Activated T-cell treated with anti-CD3 and anti-CD28 coated beads for 24 hours (primary cell): Measurements from ENCODE around the gene RIPK3.
"Not testable (repeated sequence)": the region's sequence is repeated elsewhere in the genome, so short reads cannot be mapped to it uniquely, and the experiment has no call there.

ENCODE experiments used
- DNase-seq: peaks from one replicate; pipeline ENCODE4 v3.0.0-alpha.2; 2020; ENCODE audit warnings: low read depth

RIPK3 gene

DNA sequence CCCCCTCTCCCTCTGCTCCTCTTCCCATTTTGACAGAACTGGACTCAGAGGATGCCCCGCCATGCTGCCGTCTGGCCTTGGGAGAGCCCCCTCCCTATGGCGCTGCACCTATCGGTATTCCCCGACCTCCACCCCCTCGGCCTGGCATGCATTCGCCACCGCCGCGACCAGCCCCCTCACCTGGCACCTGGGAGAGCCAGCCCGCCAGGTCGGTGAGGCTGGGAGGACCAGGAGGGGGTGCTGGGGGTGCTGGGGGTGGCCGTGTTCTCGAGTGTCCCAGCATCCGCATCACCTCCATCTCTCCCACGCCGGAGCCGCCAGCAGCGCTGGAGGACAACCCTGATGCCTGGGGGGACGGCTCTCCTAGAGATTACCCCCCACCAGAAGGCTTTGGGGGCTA is 29.7 kb upstream of the RIPK3 start:
- DNase-seq, result no peak

DNA sequence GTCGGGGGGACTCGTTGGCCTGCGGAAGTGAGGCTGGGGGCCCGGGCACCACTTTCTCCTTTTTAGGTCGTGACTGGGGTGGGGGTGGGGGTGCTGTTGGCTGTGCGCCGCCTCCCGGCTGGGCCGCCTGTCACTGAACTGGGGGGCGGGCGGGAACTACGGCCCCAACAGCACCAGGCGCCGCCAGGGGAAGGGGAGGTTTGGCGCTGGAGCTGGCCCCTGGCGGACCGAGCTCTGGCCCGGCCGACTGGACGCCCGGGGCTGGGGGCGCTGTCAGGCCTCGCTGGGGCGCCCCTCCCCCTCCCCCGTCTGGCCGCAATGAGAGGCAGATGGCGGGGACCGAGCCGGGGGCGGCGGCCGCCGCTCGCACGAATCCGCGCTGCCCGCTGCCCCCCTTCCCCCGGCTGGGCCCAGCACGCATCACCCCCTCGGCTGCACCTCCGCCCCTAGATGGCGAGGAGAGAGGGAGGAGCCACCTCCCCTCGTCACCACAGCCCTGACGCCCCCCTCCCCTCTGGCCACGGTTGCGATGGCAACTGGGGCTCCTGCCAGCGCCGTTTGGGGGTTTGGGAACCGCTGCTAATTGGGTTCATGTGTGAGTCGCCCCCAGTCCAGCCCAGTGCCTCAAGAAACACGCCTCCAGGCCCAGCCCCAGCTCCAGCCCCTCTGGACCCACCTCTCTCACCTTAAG is 28.9 kb upstream of the RIPK3 start:
- no peak for DNase-seq

GRCh38 chr14:24368212-24368561 is 28.4 kb upstream of the RIPK3 start:
- no peak for DNase-seq

DNA sequence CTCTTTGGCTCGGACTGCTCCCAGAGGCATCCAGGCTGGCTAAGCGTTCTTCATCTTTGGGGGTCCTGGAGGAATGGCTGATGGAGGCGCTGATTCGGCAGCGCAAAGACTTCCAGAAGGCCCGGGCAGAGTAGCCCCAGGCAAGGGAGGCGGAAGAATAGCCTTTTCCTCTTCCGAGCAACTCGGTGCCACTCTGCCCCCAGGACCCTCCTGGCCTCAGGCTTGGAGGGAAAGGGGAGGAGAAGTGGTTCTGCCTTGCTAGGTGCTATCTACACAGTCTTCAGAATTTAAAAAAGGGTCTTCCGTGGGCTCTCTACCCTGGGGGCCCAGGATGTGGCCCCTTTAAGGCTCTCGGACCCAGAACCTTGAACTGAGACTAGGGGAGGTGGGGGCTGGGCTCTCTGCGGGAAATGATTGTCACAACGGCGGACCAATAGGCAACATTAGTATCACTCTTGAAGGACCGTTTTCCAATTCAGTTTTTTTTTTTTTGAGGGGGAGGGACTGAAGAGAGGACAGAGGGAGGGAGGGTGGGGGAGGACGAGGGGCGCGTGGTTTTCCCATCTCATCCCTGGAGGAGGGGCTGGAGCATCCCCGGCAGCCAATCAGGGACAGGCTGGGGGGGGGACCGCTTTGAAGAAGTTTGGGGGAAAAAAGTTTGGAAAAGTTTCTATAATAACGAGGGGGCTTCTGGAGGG is 27.9 kb upstream of the RIPK3 start, which contains the start of gene NFATC4:
TSS of gene NFATC4 (plus strand) at position 671 of the 698 bp plus-strand sequence. CDS start 157 bp downstream, outside the sequence.
- no peak for DNase-seq

DNA sequence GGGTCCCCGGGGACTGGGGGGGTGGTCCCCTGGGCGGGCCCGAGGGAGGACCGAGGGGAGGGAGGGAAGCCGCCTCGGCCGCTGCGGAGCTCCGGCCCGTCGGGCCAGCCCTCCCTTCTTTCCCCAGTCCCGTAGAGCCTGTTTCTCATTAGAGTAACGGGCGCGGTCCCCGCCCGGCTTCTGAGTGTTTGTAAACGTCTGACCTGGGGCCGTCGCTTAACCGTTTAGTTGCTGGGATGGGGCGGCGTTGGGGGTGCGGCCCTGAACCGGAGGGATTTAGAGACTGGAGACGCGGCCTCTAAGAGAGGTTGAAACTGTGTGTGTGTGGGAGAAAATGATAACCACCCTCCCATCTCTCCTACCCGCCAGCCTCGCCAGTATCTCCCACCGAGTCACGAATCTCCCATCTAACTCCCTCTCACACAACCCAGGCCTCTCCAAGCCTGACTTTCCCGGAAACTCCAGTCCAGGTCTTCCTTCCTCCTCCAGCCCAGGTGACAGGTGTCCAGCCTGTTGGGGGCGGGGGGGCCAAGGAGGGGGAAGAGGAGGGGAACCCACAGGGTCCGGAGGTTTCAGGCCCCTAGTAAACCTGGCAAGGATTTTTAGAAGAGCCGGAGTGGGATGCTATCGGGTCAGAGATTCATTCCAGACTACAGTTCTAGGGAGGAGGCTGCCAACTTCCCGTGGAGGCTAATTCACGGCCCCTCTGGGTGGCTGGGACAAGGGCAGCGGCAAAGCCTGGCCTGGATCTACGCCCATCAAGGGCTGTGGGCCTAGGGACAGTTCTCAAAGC is 27.1 kb upstream of the RIPK3 start:
- DNase-seq, result no peak

- no peak for DNase-seq
Measured at GRCh38 chr14:24366413-24366720, 26.6 kb upstream of the RIPK3 start.

GRCh38 chr14:24365600-24366412 is 26.0 kb upstream of the RIPK3 start:
- peak; percentile 44 for DNase-seq

GRCh38 chr14:24364841-24365240 is 25.1 kb upstream of the RIPK3 start:
- no peak for DNase-seq

DNA sequence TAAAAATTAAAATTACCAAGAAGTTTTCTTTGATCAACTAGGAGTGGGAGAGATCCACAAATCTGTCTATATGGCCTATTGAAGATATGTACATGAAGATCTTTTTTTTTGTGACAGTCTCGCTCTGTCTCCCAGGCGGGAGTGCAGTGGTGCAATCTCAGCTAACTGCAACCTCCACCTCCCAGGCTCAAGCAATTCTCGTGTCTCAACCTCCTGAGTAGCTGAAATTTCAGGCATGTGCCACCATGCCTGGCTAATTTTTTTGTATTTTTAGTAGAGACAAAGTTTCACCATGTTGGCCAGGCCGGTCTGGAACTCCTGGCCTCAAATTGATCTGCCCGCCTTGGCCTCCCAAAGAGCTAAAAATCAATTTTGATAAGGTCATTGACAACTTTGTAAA is 23.6 kb upstream of the RIPK3 start:
- DNase-seq, result no peak

- no peak for DNase-seq
Measured at GRCh38 chr14:24362241-24362960, 22.6 kb upstream of the RIPK3 start.

DNA sequence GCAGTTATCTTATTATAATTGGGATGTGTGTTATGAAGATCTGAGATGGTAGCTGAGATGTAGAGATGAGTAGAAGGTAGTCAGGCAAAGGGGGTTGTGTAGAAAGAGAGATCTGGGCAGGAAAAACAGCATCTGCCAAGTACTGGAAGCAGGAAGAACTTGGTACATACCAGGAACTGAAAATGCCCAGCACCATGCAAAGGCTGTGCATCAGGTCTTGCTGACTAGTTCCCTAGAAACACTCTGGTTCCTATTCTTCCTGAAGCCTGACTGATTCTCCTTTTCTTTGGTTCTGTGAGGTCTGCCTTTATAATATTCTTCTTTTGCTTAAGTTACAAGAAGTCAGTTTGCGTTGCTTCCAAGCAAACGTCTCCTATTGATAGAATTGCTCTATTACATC is 21.5 kb upstream of the RIPK3 start:
- no peak for DNase-seq

DNA sequence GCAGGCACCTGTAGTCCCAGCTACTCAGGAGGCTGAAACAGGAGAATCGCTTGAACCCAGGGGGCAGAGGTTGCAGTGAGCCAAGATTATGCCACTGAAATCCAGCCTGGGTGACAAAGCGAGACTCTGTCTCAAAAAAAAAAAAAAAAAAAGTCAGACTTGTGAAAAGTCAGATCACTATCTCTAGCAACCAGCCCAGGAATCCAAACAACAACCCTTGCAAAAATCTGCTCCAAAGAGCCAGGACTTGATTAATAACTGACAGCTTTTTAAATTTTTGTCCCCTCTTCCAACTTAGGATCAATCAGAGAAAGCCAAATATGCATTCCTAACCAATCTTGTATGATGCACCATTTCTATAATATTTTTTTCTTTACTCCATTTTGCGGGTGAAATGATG is 20.5 kb upstream of the RIPK3 start:
- DNase-seq, result no peak

DNA sequence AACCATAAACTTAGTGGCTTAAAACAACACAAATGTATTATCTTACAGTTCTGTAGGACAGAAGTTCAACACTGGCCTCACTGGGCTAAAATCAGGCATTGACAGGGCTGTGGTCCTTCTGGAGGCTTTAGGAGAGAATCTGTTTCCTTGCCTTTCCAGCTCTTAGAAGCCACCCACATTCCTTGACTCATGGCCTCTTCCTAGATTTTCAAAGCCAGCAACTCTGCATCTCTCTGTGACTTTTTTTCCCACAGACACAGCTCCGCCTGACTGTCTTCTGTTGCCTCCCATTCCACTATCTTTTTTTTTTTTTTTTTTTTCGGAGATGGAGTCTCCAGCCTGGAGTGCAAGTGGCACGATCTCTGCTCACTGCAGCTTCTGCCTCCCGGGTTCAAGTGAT is 16.4 kb upstream of the RIPK3 start:
- no peak for DNase-seq

GRCh38 chr14:24355009-24355408 is 15.2 kb upstream of the RIPK3 start:
- DNase-seq, result no peak

DNA sequence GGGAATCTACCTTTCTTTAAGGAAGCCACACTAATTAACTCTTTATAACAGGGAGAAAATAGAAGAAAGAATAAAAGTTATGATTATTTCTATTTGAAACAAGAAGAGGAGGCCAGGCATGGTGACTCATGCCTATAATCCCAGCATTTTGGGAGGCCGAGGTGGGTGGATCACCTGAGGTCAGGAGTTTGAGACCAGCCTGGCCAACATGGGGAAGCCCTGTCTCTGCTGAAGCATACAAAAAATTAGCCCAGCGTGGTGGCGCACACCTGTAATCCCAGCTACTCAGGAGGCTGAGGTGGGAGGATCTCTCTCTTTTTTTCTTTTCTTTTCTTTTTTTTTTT is 14.7 kb upstream of the RIPK3 start:
- not testable (repeated sequence) for DNase-seq

DNA sequence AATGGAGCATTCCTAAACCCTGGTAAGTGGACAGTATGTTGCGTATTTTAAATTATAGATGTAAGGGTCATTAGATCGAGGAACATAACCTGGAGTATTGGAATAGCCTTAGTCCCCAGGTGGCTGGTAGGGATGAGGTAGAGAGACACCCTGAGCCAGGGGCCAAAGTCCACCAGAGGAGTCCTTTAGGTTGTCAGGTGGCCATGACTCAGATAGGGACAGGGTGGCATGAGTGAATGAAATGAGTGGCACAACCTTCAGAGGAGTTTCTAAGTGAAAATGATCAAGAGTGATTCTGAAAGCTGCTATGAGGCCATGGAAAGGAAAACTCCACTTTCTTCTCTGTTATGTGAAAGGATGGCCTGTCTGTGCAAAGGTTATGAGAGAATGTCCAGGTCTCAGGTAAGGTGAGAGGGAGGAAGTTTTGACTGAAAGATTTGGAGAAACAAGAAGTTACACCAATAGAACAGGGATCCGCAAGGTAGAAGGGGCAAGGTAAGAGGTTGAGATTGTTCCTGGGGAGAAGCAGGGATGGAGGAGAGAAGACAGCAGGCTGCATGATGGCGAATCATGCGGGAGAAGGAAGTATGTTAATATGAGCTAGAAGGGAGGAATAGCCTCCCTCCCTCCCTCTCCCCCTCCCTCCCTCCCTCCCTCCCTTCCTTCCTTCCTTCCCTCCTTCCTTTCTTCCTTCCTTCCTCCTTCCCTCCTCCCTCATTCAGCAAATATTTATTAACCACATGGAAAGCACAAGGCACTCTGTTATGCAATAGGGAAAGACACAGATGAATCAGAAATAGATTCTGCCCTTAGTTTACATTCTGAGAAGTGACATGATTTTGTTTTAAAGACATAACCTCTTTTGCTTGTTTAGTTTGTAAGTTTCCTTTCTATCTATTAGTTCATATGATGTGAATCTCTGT is 14.0 kb upstream of the RIPK3 start:
- DNase-seq, result no peak

DNA sequence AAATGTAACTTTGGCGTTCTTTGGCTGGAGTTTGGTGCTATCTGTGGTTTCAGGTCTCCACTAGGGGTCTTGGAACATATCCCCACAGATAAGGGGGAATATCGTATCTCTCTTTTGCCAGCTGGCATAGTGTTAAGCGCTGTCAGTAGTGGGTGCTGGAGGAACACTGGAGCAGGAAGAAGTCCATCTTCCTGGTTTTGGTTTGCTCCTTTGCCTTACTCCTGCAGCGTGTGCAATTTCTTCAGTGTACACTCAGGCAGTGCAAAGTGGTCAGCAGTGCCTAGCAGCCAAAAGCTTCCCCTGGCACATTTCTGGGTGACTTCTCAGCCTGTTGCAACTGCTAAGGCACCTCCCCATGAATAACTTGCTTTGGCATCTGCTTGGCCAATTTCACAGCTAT is 11.7 kb upstream of the RIPK3 start:
- DNase-seq, result no peak

DNA sequence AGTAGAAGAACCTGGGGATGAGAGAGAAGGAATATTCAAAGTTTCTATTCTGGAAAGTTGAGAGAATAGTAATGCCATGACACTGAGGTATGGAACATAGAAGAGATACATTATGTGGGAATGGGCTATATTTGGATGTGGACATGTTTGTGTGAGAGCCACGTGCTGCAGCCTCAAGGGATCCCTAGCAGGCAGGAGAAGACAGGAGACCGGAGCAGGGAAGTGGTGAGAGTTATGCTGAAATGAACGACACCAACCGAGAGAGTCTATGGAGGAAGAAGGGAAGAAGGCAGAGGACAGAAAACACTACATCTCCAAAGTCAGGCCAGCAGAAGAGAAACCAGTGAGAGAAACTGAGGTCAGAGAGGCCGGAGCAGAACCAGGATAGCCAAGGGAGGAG is 10.0 kb upstream of the RIPK3 start:
- no peak for DNase-seq

DNA sequence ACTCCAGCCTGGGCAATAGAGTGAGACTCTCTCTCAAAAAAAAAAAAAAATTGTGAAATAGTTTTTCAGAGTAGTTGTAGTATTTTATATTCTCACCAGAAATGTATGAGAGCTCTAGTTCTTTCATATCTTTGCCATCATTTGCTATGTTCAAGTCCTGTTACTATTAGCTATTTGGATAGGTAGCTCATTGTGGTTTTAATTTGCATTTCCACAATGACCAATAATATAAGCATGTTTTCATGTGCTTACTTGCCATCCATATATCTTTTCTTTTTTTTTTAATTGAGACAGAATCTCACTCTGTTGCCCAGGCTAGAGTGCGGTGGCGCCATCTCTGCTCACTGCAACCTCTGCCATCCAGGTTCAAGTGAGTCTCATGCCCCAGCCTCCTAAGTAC is 8.4 kb upstream of the RIPK3 start:
- DNase-seq, result no peak

GRCh38 chr14:24347134-24347533 is 7.3 kb upstream of the RIPK3 start:
- DNase-seq, result no peak
